ENCODE measurements around the gene PHACTR2. TPM values are rescaled to one million over a fixed set of nuclear protein-coding genes. Genes with fewer than 3 reads are reported as not detected.

The PHACTR2 gene
- total and polyA plus RNA-seq, 4 experiments from 2014 or later, result 13.1 to 61.3 (median 45.4) TPM

- Histone ChIP-seq H3K9me3 (ENCODE audit: control insufficient read depth in 1 of 2, low read length in 2 of 2) (no peaks in the 10 kb centered on the region), H3K27ac (ENCODE audit: low read depth, low read length) (no peak overlapping the region), H3K36me3 (ENCODE audit: insufficient read depth, low read length) (no peaks in the 10 kb centered on the region), H3K4me3 (ENCODE audit: low read length in 2 of 2) (no peak overlapping the region), H3K4me1 (ENCODE audit: insufficient read depth, low read length) (peaks cover 46% of the 10 kb centered on the region), H3K27me3 (ENCODE audit: insufficient read depth, low read length) (no peaks in the 10 kb centered on the region)
- peaks cover 46 to 95% (median 69%) of the 10 kb centered on the region in 4 donors for H3K4me1 Mint-ChIP-seq
- H3K36me3 Mint-ChIP-seq, result peaks cover 1 to 8% of the 10 kb centered on the region in 2 donors
- H3K27ac Mint-ChIP-seq, result no peak overlapping the region
- no peaks in the 10 kb centered on the region for H3K9me3 Mint-ChIP-seq
- POLR2A ChIA-PET (ENCODE audit: partially characterized antibody), result no interaction called here
- no peak for DNase-seq
- H3K27me3 Mint-ChIP-seq, result no peaks in the 10 kb centered on the region
- intact Hi-C loops (cut with micrococcal nuclease), result no loop called here
- CTCF ChIA-PET (ENCODE audit: partially characterized antibody), result interaction anchor here (0.8 kb wide), 1 partner anchor 16 kb away, joined by 3 read pairs; no protein-coding TSS in a partner anchor
- H3K4me3 Mint-ChIP-seq, result no peak overlapping the region
Measured at GRCh38 chr6:143691900-143692636, 14.3 kb downstream of the PHACTR2 start.

GRCh38 chr6:143692696-143693095, 14.9 kb downstream of the PHACTR2 start:
- POLR2A ChIA-PET (ENCODE audit: partially characterized antibody), result no interaction called here
- Histone ChIP-seq H3K27ac (ENCODE audit: low read depth, low read length) (no peak overlapping the region), H3K9me3 (ENCODE audit: control insufficient read depth in 1 of 2, low read length in 2 of 2) (no peaks in the 10 kb centered on the region), H3K4me3 (ENCODE audit: low read length in 2 of 2) (no peak overlapping the region), H3K4me1 (ENCODE audit: insufficient read depth, low read length) (peaks cover 43% of the 10 kb centered on the region), H3K27me3 (ENCODE audit: insufficient read depth, low read length) (no peaks in the 10 kb centered on the region), H3K36me3 (ENCODE audit: insufficient read depth, low read length) (no peaks in the 10 kb centered on the region)
- H3K36me3 Mint-ChIP-seq, result peaks cover 1 to 4% of the 10 kb centered on the region in 2 donors
- no peak for DNase-seq
- no peak overlapping the region for H3K4me3 Mint-ChIP-seq
- H3K9me3 Mint-ChIP-seq, result no peaks in the 10 kb centered on the region
- H3K27ac Mint-ChIP-seq, result no peak overlapping the region
- CTCF ChIA-PET (ENCODE audit: partially characterized antibody), result interaction anchor here (0.8 kb wide), 1 partner anchor 15 kb away, joined by 3 read pairs; no protein-coding TSS in a partner anchor
- no peaks in the 10 kb centered on the region for H3K27me3 Mint-ChIP-seq
- intact Hi-C loops (cut with micrococcal nuclease), result no loop called here
- peaks cover 45 to 91% (median 67%) of the 10 kb centered on the region in 4 donors for H3K4me1 Mint-ChIP-seq

- H3K27me3 Mint-ChIP-seq, result no peaks in the 10 kb centered on the region
- H3K36me3 Mint-ChIP-seq, result peaks cover 1 to 5% of the 10 kb centered on the region in 2 donors
- peaks cover 40 to 85% (median 65%) of the 10 kb centered on the region in 4 donors for H3K4me1 Mint-ChIP-seq
Measured at GRCh38 chr6:143694013-143694412, 16.2 kb downstream of the PHACTR2 start.

GRCh38 chr6:143694560-143694959, 16.8 kb downstream of the PHACTR2 start:
- peaks cover 37% of the 10 kb centered on the region for H3K4me1 ChIP-seq (ENCODE audit: insufficient read depth, low read length)
- no peaks in the 10 kb centered on the region for H3K9me3 Mint-ChIP-seq
- no peaks in the 10 kb centered on the region for H3K27me3 Mint-ChIP-seq
- ChIA-PET POLR2A (ENCODE audit: partially characterized antibody) (no interaction called here), CTCF (ENCODE audit: partially characterized antibody) (no interaction called here)
- H3K36me3 Mint-ChIP-seq, result peaks cover 0 to 10% of the 10 kb centered on the region in 2 donors
- intact Hi-C loops (cut with micrococcal nuclease), result no loop called here
- no peak overlapping the region for H3K27ac ChIP-seq (ENCODE audit: low read depth, low read length)
- peak overlapping the region in 2 of 7 donors; percentile 3 for H3K27ac Mint-ChIP-seq
- no peak overlapping the region for H3K4me3 ChIP-seq (ENCODE audit: low read length in 2 of 2)
- no peaks in the 10 kb centered on the region for H3K27me3 ChIP-seq (ENCODE audit: insufficient read depth, low read length)
- no peak for DNase-seq
- peaks cover 40 to 85% (median 64%) of the 10 kb centered on the region in 4 donors for H3K4me1 Mint-ChIP-seq
- no peaks in the 10 kb centered on the region for H3K9me3 ChIP-seq (ENCODE audit: control insufficient read depth in 1 of 2, low read length in 2 of 2)
- H3K4me3 Mint-ChIP-seq, result peak overlapping the region in 2 of 8 donors; percentile 10 to 13
- no peaks in the 10 kb centered on the region for H3K36me3 ChIP-seq (ENCODE audit: insufficient read depth, low read length)

More at GRCh38 chr6:143694013-143694412, 16.2 kb downstream of the PHACTR2 start:
- H3K4me3 Mint-ChIP-seq, result no peak overlapping the region
- peaks cover 41% of the 10 kb centered on the region for H3K4me1 ChIP-seq (ENCODE audit: insufficient read depth, low read length)
- POLR2A ChIA-PET (ENCODE audit: partially characterized antibody), result no interaction called here
- no peak overlapping the region for H3K4me3 ChIP-seq (ENCODE audit: low read length in 2 of 2)
- intact Hi-C loops (cut with micrococcal nuclease), result no loop called here
- CTCF ChIA-PET (ENCODE audit: partially characterized antibody), result no interaction called here
- H3K27ac Mint-ChIP-seq, result peak overlapping the region in 2 of 7 donors; percentile 12 to 68
- DNase-seq, result no peak
- no peaks in the 10 kb centered on the region for H3K9me3 ChIP-seq (ENCODE audit: control insufficient read depth in 1 of 2, low read length in 2 of 2)
- no peaks in the 10 kb centered on the region for H3K36me3 ChIP-seq (ENCODE audit: insufficient read depth, low read length)
- no peak overlapping the region for H3K27ac ChIP-seq (ENCODE audit: low read depth, low read length)
- H3K27me3 ChIP-seq (ENCODE audit: insufficient read depth, low read length), result no peaks in the 10 kb centered on the region
- no peaks in the 10 kb centered on the region for H3K9me3 Mint-ChIP-seq

- no peak for DNase-seq
- no peak overlapping the region for H3K4me3 ChIP-seq (ENCODE audit: low read length in 2 of 2)
- CTCF ChIA-PET (ENCODE audit: partially characterized antibody), result interaction anchor here (1.0 kb wide), 1 partner anchor 10 kb away, joined by 4 read pairs; no protein-coding TSS in a partner anchor
- Mint-ChIP-seq H3K4me1 (peaks cover 36 to 80% (median 62%) of the 10 kb centered on the region in 4 donors), H3K4me3 (peak overlapping the region in 2 of 8 donors; percentile 36 to 54), H3K27me3 (no peaks in the 10 kb centered on the region), H3K36me3 (peaks cover 0 to 13% of the 10 kb centered on the region in 2 donors), H3K9me3 (no peaks in the 10 kb centered on the region), H3K27ac (peak overlapping the region in 2 of 7 donors; percentile 48 to 59)
- H3K36me3 ChIP-seq (ENCODE audit: insufficient read depth, low read length), result no peaks in the 10 kb centered on the region
- intact Hi-C loops (cut with micrococcal nuclease), result no loop called here
- H3K27me3 ChIP-seq (ENCODE audit: insufficient read depth, low read length), result no peaks in the 10 kb centered on the region
- POLR2A ChIA-PET (ENCODE audit: partially characterized antibody), result no interaction called here
- H3K4me1 ChIP-seq (ENCODE audit: insufficient read depth, low read length), result peaks cover 29% of the 10 kb centered on the region
- no peaks in the 10 kb centered on the region for H3K9me3 ChIP-seq (ENCODE audit: control insufficient read depth in 1 of 2, low read length in 2 of 2)
- no peak overlapping the region for H3K27ac ChIP-seq (ENCODE audit: low read depth, low read length)
Measured at GRCh38 chr6:143695130-143695968, 17.6 kb downstream of the PHACTR2 start.

GRCh38 chr6:143695969-143696663, 18.4 kb downstream of the PHACTR2 start:
- CTCF ChIA-PET (ENCODE audit: partially characterized antibody), result interaction anchor here (1.0 kb wide), 1 partner anchor 11 kb away, joined by 4 read pairs; no protein-coding TSS in a partner anchor
- no peaks in the 10 kb centered on the region for H3K27me3 ChIP-seq (ENCODE audit: insufficient read depth, low read length)
- peak overlapping the region in 2 of 8 donors; percentile 31 to 36 for H3K4me3 Mint-ChIP-seq

More at GRCh38 chr6:143695969-143696663, 18.4 kb downstream of the PHACTR2 start:
- H3K9me3 Mint-ChIP-seq, result no peaks in the 10 kb centered on the region
- no peak for DNase-seq
- intact Hi-C loops (cut with micrococcal nuclease), result no loop called here
- POLR2A ChIA-PET (ENCODE audit: partially characterized antibody), result no interaction called here
- H3K4me1 Mint-ChIP-seq, result peaks cover 36 to 77% (median 59%) of the 10 kb centered on the region in 4 donors
- peaks cover 0 to 13% of the 10 kb centered on the region in 2 donors for H3K36me3 Mint-ChIP-seq
- Histone ChIP-seq H3K4me1 (ENCODE audit: insufficient read depth, low read length) (peaks cover 29% of the 10 kb centered on the region), H3K9me3 (ENCODE audit: control insufficient read depth in 1 of 2, low read length in 2 of 2) (no peaks in the 10 kb centered on the region), H3K36me3 (ENCODE audit: insufficient read depth, low read length) (no peaks in the 10 kb centered on the region), H3K27ac (ENCODE audit: low read depth, low read length) (no peak overlapping the region), H3K4me3 (ENCODE audit: low read length in 2 of 2) (no peak overlapping the region)
- H3K27ac Mint-ChIP-seq, result peak overlapping the region in 2 of 7 donors; percentile 12 to 24
- no peaks in the 10 kb centered on the region for H3K27me3 Mint-ChIP-seq

All from CD4-positive, alpha-beta memory T cell (primary cell).